GM23338 (cell line): ENCODE measurements around the gene BRD3. TPM values are rescaled to one million over a fixed set of nuclear protein-coding genes. Genes with fewer than 3 reads are reported as not detected.
A peak's percentile ranks its signal among the peaks of the same experiment; 100 is the strongest.

Experiments
- ATAC-seq: fragments of 200-7000 bp; cut with Tn5 transposase; 3 replicates; pipeline ENCODE4 v1.9.1; 2020
- DNase-seq: peaks from one replicate; pipeline ENCODE4 v3.0.0-alpha.2; 2015; ENCODE audit warnings: low spot score
- H2AFZ ChIP-seq: fragments of 200-600 bp; sonication (generic); 2 replicates; pipeline ENCODE4 v1.8.0; 2016; ENCODE audit warnings: antibody characterized with exemption, mild to moderate bottlenecking, moderate library complexity
- H3F3A ChIP-seq: fragments of 200-600 bp; sonication (generic); replicated peaks from 2 replicates; pipeline ENCODE4 v1.8.0; 2017; ENCODE audit warnings: antibody characterized with exemption, mixed run types, low read depth
- H3K27ac ChIP-seq: fragments of 200-600 bp; sonication (generic); 2 replicates; pipeline ENCODE4 v1.6.1; 2016; ENCODE audit warnings: low read depth
- H3K27me3 ChIP-seq: fragments of 200-600 bp; sonication (generic); 2 replicates; pipeline ENCODE4 v1.8.0; 2016; ENCODE audit warnings: mild to moderate bottlenecking, mixed run types, moderate library complexity; ENCODE audit not compliant: insufficient read depth
- H3K36me3 ChIP-seq: fragments of 200-600 bp; sonication (generic); 2 replicates; pipeline ENCODE4 v1.8.0; 2016; ENCODE audit warnings: mild to moderate bottlenecking; ENCODE audit not compliant: insufficient read depth
- H3K4me1 ChIP-seq: fragments of 200-600 bp; sonication (generic); 2 replicates; pipeline ENCODE4 v1.8.0; 2016; ENCODE audit warnings: mild to moderate bottlenecking, moderate library complexity; ENCODE audit not compliant: insufficient read depth
- H3K4me2 ChIP-seq: fragments of 200-600 bp; sonication (generic); 2 replicates; pipeline ENCODE4 v1.7.1; 2017; ENCODE audit warnings: mixed run types
- H3K4me3 ChIP-seq: fragments of 200-600 bp; sonication (generic); 2 replicates; pipeline ENCODE4 v1.6.1; 2016; ENCODE audit warnings: mixed run types
- H3K79me2 ChIP-seq: fragments of 200-600 bp; sonication (generic); replicated peaks from 2 replicates; pipeline ENCODE4 v1.8.0; 2017; ENCODE audit warnings: mild to moderate bottlenecking; ENCODE audit not compliant: insufficient read depth
- H3K9me2 ChIP-seq: fragments of 200-600 bp; sonication (generic); 2 replicates; pipeline ENCODE4 v1.8.0; 2017; ENCODE audit not compliant: insufficient read depth
- H4K20me1 ChIP-seq: fragments of 200-600 bp; sonication (generic); replicated peaks from 2 replicates; pipeline ENCODE4 v1.8.0; 2017; ENCODE audit warnings: mild to moderate bottlenecking; ENCODE audit not compliant: insufficient read depth
- H3K27ac Mint-ChIP-seq: 2 replicates; pipeline ENCODE4 v1.8.0; 2020; ENCODE audit warnings: inconsistent platforms, mild to moderate bottlenecking, moderate library complexity, mixed read lengths
- H3K27me3 Mint-ChIP-seq: 3 replicates; pipeline ENCODE4 v1.8.0; 2022; ENCODE audit warnings: low read depth, mild to moderate bottlenecking, moderate library complexity, mixed read lengths, inconsistent platforms; ENCODE audit not compliant: insufficient read depth, poor library complexity
- H3K36me3 Mint-ChIP-seq: 3 replicates; pipeline ENCODE4 v1.8.0; 2021; ENCODE audit warnings: low read depth, mild to moderate bottlenecking, inconsistent platforms, moderate library complexity, mixed read lengths
- H3K4me1 Mint-ChIP-seq: 3 replicates; pipeline ENCODE4 v1.8.0; 2020; ENCODE audit warnings: mild to moderate bottlenecking, inconsistent platforms, mixed read lengths
- H3K4me3 Mint-ChIP-seq: 3 replicates; pipeline ENCODE4 v1.8.0; 2021; ENCODE audit warnings: moderate library complexity, mild to moderate bottlenecking, inconsistent platforms, mixed read lengths
- H3K9me3 Mint-ChIP-seq: 3 replicates; pipeline ENCODE4 v1.8.0; 2020; ENCODE audit warnings: moderate library complexity, mild to moderate bottlenecking, inconsistent platforms, mixed read lengths
- CREB1 ChIP-seq: fragments of 250-450 bp; sonication (Bioruptor Pico); IDR thresholded peaks from 2 replicates; pipeline ENCODE4 v1.5.0; 2020; ENCODE audit warnings: low read depth, mild to moderate bottlenecking, moderate library complexity
- CTCF ChIP-seq, 2 experiments: fragments of 200-600 bp in 1 of 2; sonication (generic) in 1 of 2; conservative IDR thresholded peaks; 2 replicates each; pipeline versions ENCODE4 v1.5.1 to v1.6.1; 2016 to 2017; ENCODE audit warnings: antibody characterized with exemption in 2 of 2, low read depth in 2 of 2, mild to moderate bottlenecking in 2 of 2, moderate library complexity in 1 of 2
- EZH2 ChIP-seq: fragments of 200-600 bp; sonication (generic); IDR thresholded peaks from one replicate; pipeline ENCODE4 v1.8.0; 2017; ENCODE audit warnings: antibody characterized with exemption, mild to moderate bottlenecking, low read depth; ENCODE audit not compliant: unreplicated experiment
- EZH2phosphoT487 ChIP-seq: fragments of 200-600 bp; sonication (generic); IDR thresholded peaks from one replicate; pipeline ENCODE4 v1.8.1; 2018; ENCODE audit warnings: antibody characterized with exemption; ENCODE audit not compliant: unreplicated experiment
- JUNB ChIP-seq: IDR thresholded peaks from one replicate; pipeline ENCODE4 v1.6.1; 2016; ENCODE audit warnings: antibody characterized with exemption; ENCODE audit not compliant: unreplicated experiment
- NANOG ChIP-seq: IDR thresholded peaks from 2 replicates; pipeline ENCODE4 v1.6.1; 2016; ENCODE audit warnings: antibody characterized with exemption, borderline replicate concordance
- POLR2AphosphoS5 ChIP-seq: IDR thresholded peaks from 2 replicates; pipeline ENCODE4 v1.6.1; 2016; ENCODE audit warnings: antibody characterized with exemption, low read depth
- REST ChIP-seq: IDR thresholded peaks from one replicate; pipeline ENCODE4 v1.6.1; 2018; ENCODE audit warnings: antibody characterized with exemption; ENCODE audit not compliant: unreplicated experiment
- STAT1 ChIP-seq: IDR thresholded peaks from one replicate; pipeline ENCODE4 v1.6.1; 2016; ENCODE audit warnings: antibody characterized with exemption; ENCODE audit not compliant: unreplicated experiment
- ZNF114 ChIP-seq: fragments of 250-450 bp; sonication (Bioruptor Pico); IDR thresholded peaks from 2 replicates; pipeline ENCODE4 v1.5.0; 2020; ENCODE audit warnings: mild to moderate bottlenecking, moderate library complexity
- ZNF331 ChIP-seq: fragments of 250-450 bp; sonication (Bioruptor Pico); IDR thresholded peaks from 2 replicates; pipeline ENCODE4 v1.5.0; 2020; ENCODE audit warnings: low read depth, mild to moderate bottlenecking, moderate library complexity
- ZNF462 ChIP-seq: fragments of 250-450 bp; sonication (Bioruptor Pico); IDR thresholded peaks from 2 replicates; pipeline ENCODE4 v1.5.0; 2020; ENCODE audit warnings: mild to moderate bottlenecking, moderate library complexity
- polyA plus RNA-seq: library from polyadenylated mRNA; unstranded; fragments of >200 nt; fragmentation: Nextera tagmentation; extraction: Ambion mirVana; gene quantifications from 2 replicates; pipeline ENCODE4 v1.2.1, GENCODE V29; 2016
- total RNA-seq: library from RNA; depleted of rRNA; stranded (reverse); fragments of >200 nt; shearing (Covaris generic); gene quantifications from 2 replicates; pipeline ENCODE4 v1.2.3, GENCODE V29; 2014
- TF ChIP-seq, protein P1 (sequence below): IDR thresholded peaks from 2 replicates; pipeline ENCODE4 v1.6.1; 2016; ENCODE audit warnings: antibody characterized with exemption

Gene BRD3
- total and polyA plus RNA-seq, 2 experiments from 2014 or later: 46.0 to 88.0 TPM

DNA sequence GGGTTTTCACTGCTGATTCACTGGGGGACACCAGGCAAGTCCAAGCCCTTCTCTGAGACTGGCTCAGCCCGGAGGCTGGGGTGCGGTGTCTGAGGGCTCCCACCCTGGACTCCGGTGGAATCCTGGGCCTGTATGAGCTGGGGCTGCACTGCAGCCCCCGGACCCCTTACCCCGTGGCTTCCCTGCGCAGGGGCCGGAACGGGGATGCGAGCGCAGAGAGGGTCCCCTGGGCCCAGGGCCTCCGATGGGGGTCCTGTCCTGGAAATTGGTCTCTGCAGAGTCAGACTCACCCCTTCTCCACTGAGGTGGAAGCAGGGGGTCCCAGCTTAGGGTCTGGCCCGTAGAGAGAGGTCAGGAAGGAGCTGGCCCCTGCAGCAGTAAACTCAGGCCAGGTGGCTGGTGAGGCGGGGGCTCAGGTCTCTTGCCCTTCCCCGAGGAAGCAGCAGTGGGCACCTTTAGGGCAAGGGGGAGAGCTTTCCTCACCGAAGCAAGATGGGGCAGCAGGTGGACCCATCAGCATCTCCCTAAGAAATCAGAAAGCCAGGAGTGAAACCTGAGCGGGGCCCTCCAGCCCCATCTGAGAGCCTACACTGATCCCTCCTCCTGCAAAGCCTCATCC is 74.1 kb downstream of the BRD3 start:
- Histone ChIP-seq H3K79me2 (peaks cover 25% of the 10 kb centered on the region), H4K20me1 (no peaks in the 10 kb centered on the region; the same call in 1 of the 2 replicates), H3F3A (0 out of 2 replicates have a peak, but pooled peaks cover 4% of the 10 kb centered on the region), H3K4me3 (peak overlapping the region; percentile 91), H3K9me2 (no peaks in the 10 kb centered on the region), H3K27me3 (no peaks in the 10 kb centered on the region), H3K4me1 (peaks cover 17% of the 10 kb centered on the region; the same call in 1 of the 2 replicates), H3K4me2 (peak overlapping the region; percentile 99), H3K36me3 (no peaks in the 10 kb centered on the region), H2AFZ (0 out of 2 replicates have a peak overlapping the region, but pooled peaks have one; percentile 88), H3K27ac (no peak overlapping the region)
- Mint-ChIP-seq H3K4me3 (peak overlapping the region; percentile 71), H3K4me1 (peaks cover 22% of the 10 kb centered on the region), H3K9me3 (no peaks in the 10 kb centered on the region; the same call in 2 of the 3 replicates), H3K27me3 (peaks cover 14% of the 10 kb centered on the region), H3K36me3 (no peaks in the 10 kb centered on the region), H3K27ac (no peak overlapping the region)
- ATAC-seq (no peak; the same call in 2 of the 3 replicates), DNase-seq (no peak)
- TF ChIP-seq POLR2AphosphoS5: no peak
- no peak for TF ChIP-seq ZNF462 (CRISPR knock-in tag)
- TF ChIP-seq CTCF (conservative IDR thresholded peaks at IDR 0.05; ENCODE audit: low read depth in 2 of 2): no peak
- TF ChIP-seq ZNF114 (CRISPR knock-in tag): no peak
- no peak for TF ChIP-seq JUNB
- no peak for TF ChIP-seq NANOG
- no peak for TF ChIP-seq REST
- TF ChIP-seq, protein P1, sequence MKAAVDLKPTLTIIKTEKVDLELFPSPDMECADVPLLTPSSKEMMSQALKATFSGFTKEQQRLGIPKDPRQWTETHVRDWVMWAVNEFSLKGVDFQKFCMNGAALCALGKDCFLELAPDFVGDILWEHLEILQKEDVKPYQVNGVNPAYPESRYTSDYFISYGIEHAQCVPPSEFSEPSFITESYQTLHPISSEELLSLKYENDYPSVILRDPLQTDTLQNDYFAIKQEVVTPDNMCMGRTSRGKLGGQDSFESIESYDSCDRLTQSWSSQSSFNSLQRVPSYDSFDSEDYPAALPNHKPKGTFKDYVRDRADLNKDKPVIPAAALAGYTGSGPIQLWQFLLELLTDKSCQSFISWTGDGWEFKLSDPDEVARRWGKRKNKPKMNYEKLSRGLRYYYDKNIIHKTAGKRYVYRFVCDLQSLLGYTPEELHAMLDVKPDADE: no peak
- TF ChIP-seq EZH2: no peak
- no peak for TF ChIP-seq STAT1
- no peak for TF ChIP-seq EZH2phosphoT487
- no peak for TF ChIP-seq CREB1 (CRISPR knock-in tag)
- no peak for TF ChIP-seq ZNF331
